ENCODE measurements around the gene NYNRIN.

The NYNRIN gene

DNA sequence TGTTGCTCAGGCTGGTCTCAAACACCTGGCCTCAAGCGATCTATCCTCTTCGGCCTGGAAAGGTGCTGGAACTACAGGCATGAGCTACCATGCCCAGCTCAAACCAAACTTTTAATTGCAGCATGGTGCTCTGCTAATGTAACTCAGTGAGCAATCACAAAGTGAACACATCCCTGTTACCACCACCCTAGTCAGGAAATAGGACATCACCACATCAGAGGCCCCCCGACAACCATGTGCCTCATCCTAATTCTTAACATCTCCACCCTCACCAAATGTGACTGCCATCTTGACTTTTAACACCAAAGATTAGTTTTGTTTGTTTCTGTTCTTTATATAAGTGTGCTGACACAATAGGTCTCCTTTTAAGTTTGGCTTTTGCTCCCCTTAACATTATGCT is 66.6 kb downstream of the NYNRIN start:
- Mint-ChIP-seq H3K4me3 (no peak overlapping the region), H3K27ac (no peak overlapping the region), H3K27me3 (ENCODE audit: low read depth) (no peaks in the 10 kb centered on the region), H3K4me1 (no peaks in the 10 kb centered on the region), H3K36me3 (ENCODE audit: low read depth) (peaks cover 24% of the 10 kb centered on the region), H3K9me3 (peaks cover 7% of the 10 kb centered on the region)
- TF ChIP-seq, protein P1, sequence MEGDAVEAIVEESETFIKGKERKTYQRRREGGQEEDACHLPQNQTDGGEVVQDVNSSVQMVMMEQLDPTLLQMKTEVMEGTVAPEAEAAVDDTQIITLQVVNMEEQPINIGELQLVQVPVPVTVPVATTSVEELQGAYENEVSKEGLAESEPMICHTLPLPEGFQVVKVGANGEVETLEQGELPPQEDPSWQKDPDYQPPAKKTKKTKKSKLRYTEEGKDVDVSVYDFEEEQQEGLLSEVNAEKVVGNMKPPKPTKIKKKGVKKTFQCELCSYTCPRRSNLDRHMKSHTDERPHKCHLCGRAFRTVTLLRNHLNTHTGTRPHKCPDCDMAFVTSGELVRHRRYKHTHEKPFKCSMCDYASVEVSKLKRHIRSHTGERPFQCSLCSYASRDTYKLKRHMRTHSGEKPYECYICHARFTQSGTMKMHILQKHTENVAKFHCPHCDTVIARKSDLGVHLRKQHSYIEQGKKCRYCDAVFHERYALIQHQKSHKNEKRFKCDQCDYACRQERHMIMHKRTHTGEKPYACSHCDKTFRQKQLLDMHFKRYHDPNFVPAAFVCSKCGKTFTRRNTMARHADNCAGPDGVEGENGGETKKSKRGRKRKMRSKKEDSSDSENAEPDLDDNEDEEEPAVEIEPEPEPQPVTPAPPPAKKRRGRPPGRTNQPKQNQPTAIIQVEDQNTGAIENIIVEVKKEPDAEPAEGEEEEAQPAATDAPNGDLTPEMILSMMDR (IDR thresholded peaks at IDR 0.05; ENCODE audit: unreplicated experiment in 3 of 3), result no peak

DNA sequence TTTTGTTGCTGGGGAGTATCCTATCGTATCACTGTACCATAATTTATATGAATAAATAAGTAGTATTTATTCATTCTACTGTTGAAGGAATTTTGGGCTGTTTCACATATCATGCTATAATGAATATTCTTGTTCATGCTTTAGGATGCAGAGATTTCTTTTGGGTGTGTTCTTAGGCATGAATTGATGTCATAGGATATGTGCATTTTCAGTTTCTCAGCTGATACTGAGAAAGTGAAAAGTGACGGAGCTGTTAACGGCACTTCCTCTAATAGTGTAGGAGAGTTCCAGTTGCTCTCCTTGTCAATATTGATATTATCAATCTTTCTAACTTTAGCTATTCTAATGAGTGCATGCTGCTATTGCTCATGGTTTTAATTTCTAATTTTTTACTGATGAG is 67.0 kb downstream of the NYNRIN start:
- no peaks in the 10 kb centered on the region for H3K4me1 Mint-ChIP-seq
- peaks cover 8% of the 10 kb centered on the region for H3K9me3 Mint-ChIP-seq
- H3K27me3 Mint-ChIP-seq (ENCODE audit: low read depth), result no peaks in the 10 kb centered on the region
- H3K27ac Mint-ChIP-seq, result no peak overlapping the region
- H3K4me3 Mint-ChIP-seq, result no peak overlapping the region
- peaks cover 22% of the 10 kb centered on the region for H3K36me3 Mint-ChIP-seq (ENCODE audit: low read depth)
- TF ChIP-seq, protein P1 (IDR thresholded peaks at IDR 0.05; ENCODE audit: unreplicated experiment in 3 of 3), result no peak
